OCI-LY1 (cell line): Measurements from ENCODE around the gene SMCHD1.

ENCODE experiments used
- H2AFZ ChIP-seq: fragments of 200-600 bp; sonication (generic), shearing (Covaris generic); 2 replicates; pipeline ENCODE4 v1.6.0; 2014; ENCODE audit warnings: antibody characterized with exemption, mild to moderate bottlenecking, low read length
- H3F3A ChIP-seq: fragments of 200-600 bp; sonication (generic), shearing (Covaris generic); 2 replicates; pipeline ENCODE4 v1.6.0; 2014; ENCODE audit warnings: mild to moderate bottlenecking, antibody characterized with exemption, low read length, moderate library complexity; ENCODE audit not compliant: insufficient read depth
- H3K27ac ChIP-seq: fragments of 200-600 bp; sonication (generic); 2 replicates; pipeline ENCODE4 v1.5.1; 2014; ENCODE audit warnings: low read length, mixed run types, mild to moderate bottlenecking, low read depth; ENCODE audit not compliant: poor library complexity, severe bottlenecking
- H3K27me3 ChIP-seq: fragments of 200-600 bp; sonication (generic); 2 replicates; pipeline ENCODE4 v1.6.0; 2014; ENCODE audit warnings: antibody characterized with exemption, mild to moderate bottlenecking, low read length, moderate library complexity; ENCODE audit not compliant: insufficient read depth
- H3K36me3 ChIP-seq: fragments of 200-600 bp; sonication (generic); 2 replicates; pipeline ENCODE4 v1.6.1; 2014; ENCODE audit warnings: mild to moderate bottlenecking, antibody characterized with exemption, low read length, moderate library complexity, mixed read lengths; ENCODE audit not compliant: insufficient read depth
- H3K4me1 ChIP-seq: fragments of 200-600 bp; sonication (generic); 2 replicates; pipeline ENCODE4 v1.5.1; 2014; ENCODE audit warnings: mild to moderate bottlenecking, low read length, moderate library complexity; ENCODE audit not compliant: insufficient read depth, severe bottlenecking
- H3K4me2 ChIP-seq: fragments of 200-600 bp; sonication (generic), shearing (Covaris generic); 2 replicates; pipeline ENCODE4 v1.6.1; 2014; ENCODE audit warnings: low read length
- H3K4me3 ChIP-seq: fragments of 200-600 bp; sonication (generic); 2 replicates; pipeline ENCODE4 v1.5.1; 2014; ENCODE audit warnings: low read length, low read depth, mild to moderate bottlenecking, mixed read lengths; ENCODE audit not compliant: poor library complexity, severe bottlenecking
- H3K79me2 ChIP-seq: fragments of 200-600 bp; shearing (Covaris generic); 2 replicates; pipeline ENCODE4 v1.6.1; 2016; ENCODE audit warnings: mixed run types, low read length, mixed read lengths; ENCODE audit not compliant: insufficient read depth
- H3K9ac ChIP-seq: fragments of 200-600 bp; sonication (generic), shearing (Covaris generic); 2 replicates; pipeline ENCODE4 v1.6.1; 2014; ENCODE audit warnings: mild to moderate bottlenecking, low read length, mixed read lengths
- H3K9me2 ChIP-seq: fragments of 200-600 bp; sonication (generic), shearing (Covaris generic); 2 replicates; pipeline ENCODE4 v1.6.1; 2014; ENCODE audit warnings: low read depth, mild to moderate bottlenecking, low read length, mixed read lengths
- H3K9me3 ChIP-seq: fragments of 200-600 bp; shearing (Covaris generic); 2 replicates; pipeline ENCODE4 v1.6.1; 2014; ENCODE audit warnings: low read length, mixed read lengths
- H4K20me1 ChIP-seq: fragments of 200-600 bp; sonication (generic), shearing (Covaris generic); 2 replicates; pipeline ENCODE4 v1.6.0; 2016; ENCODE audit warnings: mild to moderate bottlenecking, low read length; ENCODE audit not compliant: insufficient read depth
- EZH2 ChIP-seq: fragments of 200-600 bp; sonication (generic), shearing (Covaris generic); IDR thresholded peaks from 2 replicates; pipeline ENCODE4 v1.8.0; 2017; ENCODE audit warnings: borderline replicate concordance, mixed run types, mild to moderate bottlenecking, antibody characterized with exemption, low read length, moderate library complexity, mixed read lengths
- TF ChIP-seq, protein P1 (sequence below): fragments of 200-600 bp; sonication (generic), shearing (Covaris generic); IDR thresholded peaks from 2 replicates; pipeline ENCODE4 v1.5.1; 2017; ENCODE audit warnings: mild to moderate bottlenecking, antibody characterized with exemption, low read length, moderate library complexity, mixed read lengths

SMCHD1 gene

GRCh38 chr18:2641638-2642037 lies 13.9 kb upstream of the SMCHD1 start:
- H3K36me3 ChIP-seq: no peaks in the 10 kb centered on the region
- no peak overlapping the region for H2AFZ ChIP-seq
- TF ChIP-seq, protein P1, sequence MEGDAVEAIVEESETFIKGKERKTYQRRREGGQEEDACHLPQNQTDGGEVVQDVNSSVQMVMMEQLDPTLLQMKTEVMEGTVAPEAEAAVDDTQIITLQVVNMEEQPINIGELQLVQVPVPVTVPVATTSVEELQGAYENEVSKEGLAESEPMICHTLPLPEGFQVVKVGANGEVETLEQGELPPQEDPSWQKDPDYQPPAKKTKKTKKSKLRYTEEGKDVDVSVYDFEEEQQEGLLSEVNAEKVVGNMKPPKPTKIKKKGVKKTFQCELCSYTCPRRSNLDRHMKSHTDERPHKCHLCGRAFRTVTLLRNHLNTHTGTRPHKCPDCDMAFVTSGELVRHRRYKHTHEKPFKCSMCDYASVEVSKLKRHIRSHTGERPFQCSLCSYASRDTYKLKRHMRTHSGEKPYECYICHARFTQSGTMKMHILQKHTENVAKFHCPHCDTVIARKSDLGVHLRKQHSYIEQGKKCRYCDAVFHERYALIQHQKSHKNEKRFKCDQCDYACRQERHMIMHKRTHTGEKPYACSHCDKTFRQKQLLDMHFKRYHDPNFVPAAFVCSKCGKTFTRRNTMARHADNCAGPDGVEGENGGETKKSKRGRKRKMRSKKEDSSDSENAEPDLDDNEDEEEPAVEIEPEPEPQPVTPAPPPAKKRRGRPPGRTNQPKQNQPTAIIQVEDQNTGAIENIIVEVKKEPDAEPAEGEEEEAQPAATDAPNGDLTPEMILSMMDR: no peak
- no peak for TF ChIP-seq EZH2
- H4K20me1 ChIP-seq: no peaks in the 10 kb centered on the region
- peaks cover 46% of the 10 kb centered on the region for H3K4me1 ChIP-seq
- no peak overlapping the region for H3K9ac ChIP-seq
- H3K4me2 ChIP-seq: peak overlapping the region; percentile 54
- H3K9me3 ChIP-seq: no peaks in the 10 kb centered on the region
- peak overlapping the region; percentile 76 for H3K27ac ChIP-seq
- no peaks in the 10 kb centered on the region for H3K9me2 ChIP-seq
- H3K79me2 ChIP-seq: no peaks in the 10 kb centered on the region
- H3K4me3 ChIP-seq: peak overlapping the region; percentile 33
- no peaks in the 10 kb centered on the region for H3F3A ChIP-seq
- H3K27me3 ChIP-seq: no peaks in the 10 kb centered on the region

GRCh38 chr18:2642771-2643170 lies 12.8 kb upstream of the SMCHD1 start:
- Histone ChIP-seq H3K9me2 (no peaks in the 10 kb centered on the region), H3K4me3 (no peak overlapping the region), H3K36me3 (no peaks in the 10 kb centered on the region), H3K4me2 (no peak overlapping the region), H3F3A (no peaks in the 10 kb centered on the region), H3K4me1 (peaks cover 34% of the 10 kb centered on the region), H3K27me3 (no peaks in the 10 kb centered on the region), H3K9me3 (no peaks in the 10 kb centered on the region), H4K20me1 (no peaks in the 10 kb centered on the region), H3K27ac (no peak overlapping the region), H2AFZ (no peak overlapping the region), H3K79me2 (no peaks in the 10 kb centered on the region), H3K9ac (no peak overlapping the region)
- TF ChIP-seq, protein P1: no peak
- no peak for TF ChIP-seq EZH2

DNA sequence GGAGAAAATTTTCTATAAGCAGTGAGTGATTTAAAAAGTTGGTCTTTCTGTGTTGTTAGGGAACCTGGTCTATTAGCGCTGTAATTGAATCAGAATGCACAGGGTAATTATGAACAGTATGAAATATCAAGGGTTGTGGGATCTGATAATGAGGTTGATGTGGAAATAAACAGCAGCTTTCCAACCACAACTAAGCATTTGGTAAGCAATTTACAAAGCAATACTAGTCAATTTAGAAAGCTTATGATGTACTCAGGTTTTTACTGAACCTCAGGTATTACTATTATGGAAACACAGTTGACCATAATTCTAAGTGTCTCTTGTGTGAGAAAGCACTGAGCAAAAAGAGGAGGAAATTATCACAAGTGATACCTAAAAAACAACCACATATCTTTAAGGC lies 11.0 kb upstream of the SMCHD1 start:
- Histone ChIP-seq H3K9ac (no peak overlapping the region), H2AFZ (no peak overlapping the region), H3K79me2 (no peaks in the 10 kb centered on the region), H3K4me3 (no peak overlapping the region), H3K36me3 (no peaks in the 10 kb centered on the region), H3F3A (no peaks in the 10 kb centered on the region), H3K4me2 (no peak overlapping the region), H3K27ac (no peak overlapping the region), H3K27me3 (no peaks in the 10 kb centered on the region), H3K9me3 (no peaks in the 10 kb centered on the region), H3K4me1 (peaks cover 25% of the 10 kb centered on the region), H3K9me2 (no peaks in the 10 kb centered on the region), H4K20me1 (no peaks in the 10 kb centered on the region)
- no peak for TF ChIP-seq EZH2

DNA sequence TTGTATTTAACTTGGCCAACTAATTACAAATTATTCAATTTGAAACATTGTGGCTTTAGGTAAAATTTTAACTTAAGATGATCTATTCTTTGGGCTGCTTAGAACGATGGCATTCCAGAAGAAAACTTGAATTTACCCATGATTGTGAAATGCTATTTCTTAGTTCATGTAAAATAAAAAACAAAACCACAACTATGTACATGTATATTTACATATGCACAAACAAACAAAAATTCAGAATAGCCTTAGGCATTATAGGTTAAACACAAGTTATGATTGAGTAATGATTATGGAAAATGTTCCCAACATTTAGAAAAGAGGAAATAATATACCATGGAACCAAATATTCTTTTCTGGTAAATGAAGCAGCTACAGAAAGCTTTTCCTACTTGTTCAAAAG lies 3.5 kb upstream of the SMCHD1 start:
- Histone ChIP-seq H3K4me2 (no peak overlapping the region), H3F3A (no peaks in the 10 kb centered on the region), H3K9me3 (no peaks in the 10 kb centered on the region)

More for the DNA sequence above, 3.5 kb upstream of the SMCHD1 start:
- Histone ChIP-seq H4K20me1 (no peaks in the 10 kb centered on the region), H3K9me2 (no peaks in the 10 kb centered on the region), H3K4me3 (no peak overlapping the region), H3K36me3 (no peaks in the 10 kb centered on the region), H3K27ac (no peak overlapping the region), H2AFZ (no peak overlapping the region), H3K4me1 (peaks cover 13% of the 10 kb centered on the region), H3K27me3 (no peaks in the 10 kb centered on the region), H3K79me2 (peaks cover 11% of the 10 kb centered on the region), H3K9ac (no peak overlapping the region)
- no peak for TF ChIP-seq EZH2
- TF ChIP-seq, protein P1: no peak
